Activated CD4-positive, alpha-beta memory T cell treated with anti-CD3 and anti-CD28 coated beads for 36 hours (primary cell): ENCODE measurements around the gene FAM227A. TPM values are rescaled to one million over a fixed set of nuclear protein-coding genes. Genes with fewer than 3 reads are reported as not detected.

Source experiments
- CTCF ChIA-PET: fragments of 350-600 bp; sonication (Branson Sonifier 250); formaldehyde crosslinking; loops from one replicate; lab custom pipeline; 2021; ENCODE audit warnings: antibody characterized with exemption, inconsistent platforms; lab: Charles Lee
- POLR2A ChIA-PET: fragments of 350-600 bp; sonication (Branson Sonifier 250); formaldehyde crosslinking; loops from one replicate; lab custom pipeline; 2021; ENCODE audit warnings: antibody characterized with exemption; lab: Charles Lee
- DNase-seq: peaks from one replicate; pipeline ENCODE4 v3.0.0-alpha.2; 2020
- H3K27ac Mint-ChIP-seq: one replicate; pipeline ENCODE4 v1.8.0; 2021; ENCODE audit warnings: mixed read lengths
- H3K27me3 Mint-ChIP-seq: one replicate; pipeline ENCODE4 v1.8.0; 2021; ENCODE audit warnings: mixed read lengths
- H3K36me3 Mint-ChIP-seq: one replicate; pipeline ENCODE4 v1.8.0; 2021; ENCODE audit warnings: mixed read lengths
- H3K4me1 Mint-ChIP-seq: one replicate; pipeline ENCODE4 v1.8.0; 2021; ENCODE audit warnings: low read depth, mixed read lengths
- H3K4me3 Mint-ChIP-seq: one replicate; pipeline ENCODE4 v1.8.0; 2021; ENCODE audit warnings: mild to moderate bottlenecking, mixed read lengths
- H3K9me3 Mint-ChIP-seq: one replicate; pipeline ENCODE4 v1.8.0; 2021; ENCODE audit warnings: mixed read lengths
- intact Hi-C: fragments of 100-400 bp; cut with micrococcal nuclease; formaldehyde crosslinking; loops from one replicate; pipeline ENCODE4 v1.15.1; 2023
- total RNA-seq, 2 experiments: library from RNA; stranded (reverse); gene quantifications; one replicate each; pipeline ENCODE4 v1.2.3, GENCODE V29; 2021

FAM227A gene
- total RNA-seq = under 1 TPM; 0.36 to 0.88 TPM

GRCh38 chr22:38656256-38657044, at the start of gene FAM227A, which contains the start of gene CBY1:
TSS of gene FAM227A (minus strand) at chr22:38656392. CDS start at chr22:38650168, 6,224 bp downstream.
TSS of gene CBY1 (plus strand) at chr22:38656638. CDS start at chr22:38668055, 11,417 bp downstream.
- intact Hi-C loops = loop anchor here (1.0 to 2.0 kb wide), 3 partner anchors 24 to 218 kb away; partner anchors contain the start of genes GTPBP1 and TOMM22

GRCh38 chr22:38705235-38706100, 49.3 kb upstream of the FAM227A start, which contains the start of gene GTPBP1:
TSS of gene GTPBP1 (plus strand) at chr22:38705944. CDS start at chr22:38705956, 12 bp downstream.
- POLR2A ChIA-PET = interaction anchor here (0.6 to 2.3 kb wide), 17 partner anchors 9 to 613 kb away, joined by 3 to 13 read pairs (median 3); partner anchors contain the start of genes PLA2G6 and TOMM22
- peaks cover 47% of the 10 kb centered on the region for H3K4me1 Mint-ChIP-seq
- H3K4me3 Mint-ChIP-seq = peak within 1 kb of the TSS; percentile 92
- CTCF ChIA-PET = interaction anchor here (1.1 to 3.8 kb wide), 5 partner anchors 17 to 63 kb away, joined by 4 to 22 read pairs (median 5); partner anchors contain the start of gene TOMM22
- H3K9me3 Mint-ChIP-seq = no peaks in the 10 kb centered on the region
- H3K27ac Mint-ChIP-seq = peak within 1 kb of the TSS; percentile 97
- intact Hi-C loops = loop anchor here (1.0 to 5.0 kb wide), 7 partner anchors 49 to 612 kb away; partner anchors contain the start of genes CBX7, CBY1, DDX17 and DMC1
- peaks cover 25% of the 10 kb centered on the region for H3K36me3 Mint-ChIP-seq
- DNase-seq = peak; percentile 98
- H3K27me3 Mint-ChIP-seq = peaks cover 1% of the 10 kb centered on the region

More at GRCh38 chr22:38656256-38657044, at the start of gene FAM227A, which contains the start of gene CBY1:
- POLR2A ChIA-PET = interaction anchor here (0.8 to 1.5 kb wide), 5 partner anchors 25 to 100 kb away, joined by 3 to 4 read pairs (median 3); partner anchors contain the start of genes GTPBP1 and TOMM22
- Mint-ChIP-seq H3K27ac (peak within 1 kb of the TSS; percentile 96), H3K27me3 (no peaks in the 10 kb centered on the region), H3K9me3 (no peaks in the 10 kb centered on the region), H3K4me1 (peaks cover 15% of the 10 kb centered on the region), H3K4me3 (peak within 1 kb of the TSS; percentile 88), H3K36me3 (no peaks in the 10 kb centered on the region)
- DNase-seq = peak; percentile 88
- CTCF ChIA-PET = interaction anchor here (1.5 kb wide), 1 partner anchor 25 kb away, joined by 11 read pairs; the partner anchor contains the start of gene TOMM22

DNA sequence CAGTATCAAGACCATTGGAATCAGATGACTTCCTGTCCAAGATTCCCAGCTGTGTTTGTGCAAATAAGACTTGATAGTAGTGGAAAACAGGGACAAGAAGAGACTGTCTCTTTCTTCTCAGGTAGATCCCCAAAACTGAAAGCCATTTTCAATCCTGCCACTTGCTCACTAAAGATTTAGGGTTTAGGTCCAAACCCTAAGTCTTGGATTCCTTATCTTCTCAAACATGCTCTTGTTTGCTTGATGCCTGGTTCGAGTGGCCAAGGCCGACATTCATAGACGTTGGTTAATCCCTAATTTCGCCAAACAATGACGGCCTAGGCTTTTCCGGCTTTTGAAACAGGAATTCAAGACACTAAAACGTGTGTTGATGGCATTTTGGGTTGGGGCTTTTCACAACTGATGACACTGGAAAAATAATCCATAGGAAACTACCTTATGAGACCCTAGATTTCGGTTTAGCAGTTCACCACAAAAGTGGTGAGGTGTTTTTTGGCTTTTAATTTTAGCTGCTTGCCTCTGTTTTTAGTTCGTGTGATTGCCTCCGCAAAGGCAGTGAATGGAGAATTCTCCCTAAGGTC, 48.6 kb upstream of the FAM227A start:
- Mint-ChIP-seq H3K36me3 (peaks cover 24% of the 10 kb centered on the region), H3K27me3 (peaks cover 1% of the 10 kb centered on the region), H3K4me1 (peaks cover 43% of the 10 kb centered on the region), H3K27ac (peak overlapping the region; percentile 97), H3K9me3 (no peaks in the 10 kb centered on the region), H3K4me3 (peak overlapping the region; percentile 87)
- intact Hi-C loops = loop anchor here (1.0 to 5.0 kb wide), 7 partner anchors 48 to 613 kb away; partner anchors contain the start of genes CBX7, CBY1, DDX17 and DMC1
- DNase-seq = no peak
- ChIA-PET POLR2A (interaction anchor here (0.7 to 2.3 kb wide), 4 partner anchors 8 to 614 kb away, joined by 5 to 13 read pairs (median 6); partner anchors contain the start of gene TOMM22), CTCF (interaction anchor here (1.3 to 3.8 kb wide), 2 partner anchors 20 to 23 kb away, joined by 4 to 22 read pairs; partner anchors contain the start of gene TOMM22)

- intact Hi-C loops = no loop called here
- H3K27me3 Mint-ChIP-seq = peaks cover 1% of the 10 kb centered on the region
- peaks cover 55% of the 10 kb centered on the region for H3K4me1 Mint-ChIP-seq
- ChIA-PET POLR2A (interaction anchor here (1.2 to 2.3 kb wide), 2 partner anchors 19 to 55 kb away, joined by 3 to 19 read pairs; partner anchors contain the start of gene TOMM22), CTCF (interaction anchor here (4.4 kb wide), 1 partner anchor 19 kb away, joined by 40 read pairs; the partner anchor contains the start of gene TOMM22)
- peak; percentile 98 for DNase-seq
- H3K9me3 Mint-ChIP-seq = no peaks in the 10 kb centered on the region
- H3K36me3 Mint-ChIP-seq = peaks cover 31% of the 10 kb centered on the region
- H3K27ac Mint-ChIP-seq = peak within 1 kb of the TSS; percentile 98
- peak within 1 kb of the TSS; percentile 92 for H3K4me3 Mint-ChIP-seq
Measured at GRCh38 chr22:38700789-38701628, 44.8 kb upstream of the FAM227A start, which contains the start of gene JOSD1. TSS of gene JOSD1 (minus strand) at chr22:38700943. CDS start at chr22:38699987, 956 bp downstream.

- ChIA-PET CTCF (interaction anchor here (1.6 to 4.4 kb wide), 4 partner anchors 18 to 648 kb away, joined by 4 to 40 read pairs (median 5); partner anchors contain the start of gene TOMM22), POLR2A (interaction anchor here (1.2 to 2.3 kb wide), 3 partner anchors 18 to 56 kb away, joined by 3 to 19 read pairs (median 7); partner anchors contain the start of gene TOMM22)
- peaks cover 1% of the 10 kb centered on the region for H3K27me3 Mint-ChIP-seq
- no peaks in the 10 kb centered on the region for H3K9me3 Mint-ChIP-seq
- peaks cover 57% of the 10 kb centered on the region for H3K4me1 Mint-ChIP-seq
- H3K4me3 Mint-ChIP-seq = peak overlapping the region; percentile 92
- no peak for DNase-seq
- H3K27ac Mint-ChIP-seq = peak overlapping the region; percentile 98
- intact Hi-C loops = no loop called here
- peaks cover 31% of the 10 kb centered on the region for H3K36me3 Mint-ChIP-seq
Measured at GRCh38 chr22:38700270-38700788, 44.1 kb upstream of the FAM227A start.

DNA sequence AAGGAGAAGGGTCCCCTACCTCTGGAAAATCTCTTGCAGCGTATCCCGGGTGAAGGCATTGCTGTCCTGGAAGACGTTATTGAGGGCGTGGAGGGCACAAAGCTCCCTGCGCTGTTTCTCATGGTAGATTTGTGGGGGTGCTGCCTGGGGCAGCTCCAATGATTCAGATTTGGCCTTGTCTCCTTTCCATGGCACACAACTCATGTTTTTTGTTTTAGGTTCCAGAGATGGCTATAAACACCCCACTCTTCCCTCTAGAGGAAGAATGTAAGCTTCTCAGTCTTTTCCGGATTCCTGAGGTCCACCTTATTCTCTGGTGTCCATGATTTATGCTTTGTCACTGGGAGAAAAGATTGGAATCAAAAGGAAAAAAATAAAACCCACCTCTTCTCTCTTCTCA, 43.6 kb upstream of the FAM227A start:
- peak overlapping the region; percentile 98 for H3K27ac Mint-ChIP-seq
- intact Hi-C loops = no loop called here
- H3K4me1 Mint-ChIP-seq = peaks cover 58% of the 10 kb centered on the region
- peak overlapping the region; percentile 92 for H3K4me3 Mint-ChIP-seq
- CTCF ChIA-PET = interaction anchor here (1.0 to 4.4 kb wide), 5 partner anchors 17 to 648 kb away, joined by 3 to 40 read pairs (median 4); partner anchors contain the start of gene TOMM22
- no peak for DNase-seq
- H3K9me3 Mint-ChIP-seq = no peaks in the 10 kb centered on the region
- H3K36me3 Mint-ChIP-seq = peaks cover 37% of the 10 kb centered on the region
- H3K27me3 Mint-ChIP-seq = peaks cover 1% of the 10 kb centered on the region
- POLR2A ChIA-PET = interaction anchor here (1.2 to 2.3 kb wide), 6 partner anchors 13 to 57 kb away, joined by 3 to 19 read pairs (median 4); partner anchors contain the start of genes CBY1, FAM227A and TOMM22

DNA sequence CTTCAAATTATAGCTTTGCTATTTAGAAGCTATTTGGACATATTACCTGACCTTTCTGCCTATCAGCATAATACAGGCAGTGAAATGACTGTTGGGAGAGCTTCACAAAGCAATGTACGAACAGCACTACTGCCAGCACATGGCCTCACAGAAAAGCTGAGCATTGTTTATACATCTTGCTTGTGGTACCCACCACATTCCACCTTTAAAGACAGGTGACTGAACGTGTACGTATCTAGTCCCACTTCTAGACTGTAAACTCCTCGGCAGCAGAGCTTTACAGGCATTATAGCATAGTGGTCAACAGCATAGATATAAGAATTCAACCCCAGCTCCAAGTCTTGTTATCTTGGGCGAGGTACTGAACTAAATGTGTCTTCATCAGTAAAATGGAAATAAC, 43.0 kb upstream of the FAM227A start:
- Mint-ChIP-seq H3K36me3 (peaks cover 40% of the 10 kb centered on the region), H3K4me3 (peak overlapping the region; percentile 92)

GRCh38 chr22:38698407-38699094, 42.4 kb upstream of the FAM227A start:
- H3K4me1 Mint-ChIP-seq = peaks cover 57% of the 10 kb centered on the region
- ChIA-PET POLR2A (interaction anchor here (1.2 to 2.3 kb wide), 7 partner anchors 12 to 620 kb away, joined by 3 to 19 read pairs (median 4); partner anchors contain the start of genes CBY1, FAM227A and TOMM22), CTCF (interaction anchor here (0.7 to 4.4 kb wide), 7 partner anchors 8 to 647 kb away, joined by 3 to 40 read pairs (median 4); partner anchors contain the start of gene TOMM22)
- H3K36me3 Mint-ChIP-seq = peaks cover 42% of the 10 kb centered on the region
- H3K27me3 Mint-ChIP-seq = peaks cover 1% of the 10 kb centered on the region
- intact Hi-C loops = no loop called here
- no peak for DNase-seq
- no peaks in the 10 kb centered on the region for H3K9me3 Mint-ChIP-seq
- H3K4me3 Mint-ChIP-seq = peak overlapping the region; percentile 92
- H3K27ac Mint-ChIP-seq = peak overlapping the region; percentile 98

More for the DNA sequence above, 43.0 kb upstream of the FAM227A start:
- Mint-ChIP-seq H3K27ac (peak overlapping the region; percentile 98), H3K27me3 (peaks cover 1% of the 10 kb centered on the region), H3K9me3 (no peaks in the 10 kb centered on the region), H3K4me1 (peaks cover 57% of the 10 kb centered on the region)
- no peak for DNase-seq
- intact Hi-C loops = no loop called here
- ChIA-PET CTCF (interaction anchor here (0.9 to 4.4 kb wide), 6 partner anchors 9 to 647 kb away, joined by 3 to 40 read pairs (median 4); partner anchors contain the start of gene TOMM22), POLR2A (interaction anchor here (1.2 to 2.3 kb wide), 6 partner anchors 13 to 619 kb away, joined by 3 to 19 read pairs (median 4); partner anchors contain the start of genes CBY1, FAM227A and TOMM22)
